Smooth muscle cell (in vitro differentiated cells): ENCODE data around the gene AP1S2. TPM values are rescaled to one million over a fixed set of nuclear protein-coding genes. Genes with fewer than 3 reads are reported as not detected.

ENCODE experiments used
- DNase-seq: peaks from one replicate; lab custom pipeline; 2025; ENCODE audit not compliant: unreplicated experiment; lab: John Stamatoyannopoulos, UW
- H2AFZ ChIP-seq: fragments of 200-600 bp; sonication (generic); 2 replicates; pipeline ENCODE4 v1.6.0; 2016; ENCODE audit warnings: antibody characterized with exemption, low read depth, mild to moderate bottlenecking
- H3F3A ChIP-seq: fragments of 200-600 bp; sonication (generic); 2 replicates; pipeline ENCODE4 v1.6.0; 2017; ENCODE audit warnings: antibody characterized with exemption, low read depth
- H3K27ac ChIP-seq: fragments of 200-600 bp; sonication (generic); 2 replicates; pipeline ENCODE4 v1.5.1; 2016; ENCODE audit warnings: low read depth, mild to moderate bottlenecking
- H3K27me3 ChIP-seq: fragments of 200-600 bp; sonication (generic); 2 replicates; pipeline ENCODE4 v1.6.1; 2016; ENCODE audit warnings: low read depth, mild to moderate bottlenecking
- H3K36me3 ChIP-seq: fragments of 200-600 bp; sonication (generic); 2 replicates; pipeline ENCODE4 v1.5.1; 2016; ENCODE audit warnings: low read depth
- H3K4me1 ChIP-seq: fragments of 200-600 bp; sonication (generic); 2 replicates; pipeline ENCODE4 v1.5.1; 2016; ENCODE audit warnings: low read depth
- H3K4me2 ChIP-seq: fragments of 200-600 bp; sonication (generic); 2 replicates; pipeline ENCODE4 v1.6.0; 2016; ENCODE audit warnings: mild to moderate bottlenecking
- H3K4me3 ChIP-seq: fragments of 200-600 bp; sonication (generic); 2 replicates; pipeline ENCODE4 v1.5.1; 2016; ENCODE audit warnings: mild to moderate bottlenecking
- H3K79me2 ChIP-seq: fragments of 200-600 bp; sonication (generic); 2 replicates; pipeline ENCODE4 v1.6.0; 2016; ENCODE audit warnings: low read depth, mild to moderate bottlenecking
- H3K9ac ChIP-seq: fragments of 200-600 bp; sonication (generic); 2 replicates; pipeline ENCODE4 v1.6.0; 2016; ENCODE audit warnings: low read depth
- H3K9me3 ChIP-seq: fragments of 200-600 bp; sonication (generic); replicated peaks from 2 replicates; pipeline ENCODE4 v1.5.1; 2016; ENCODE audit warnings: low read depth
- H4K20me1 ChIP-seq: fragments of 200-600 bp; sonication (generic); 2 replicates; pipeline ENCODE4 v1.6.0; 2016; ENCODE audit warnings: low read depth
- CTCF ChIP-seq: fragments of 200-600 bp; sonication (generic); IDR thresholded peaks from 2 replicates; pipeline ENCODE4 v1.5.1; 2017; ENCODE audit warnings: borderline replicate concordance, mild to moderate bottlenecking, antibody characterized with exemption; ENCODE audit not compliant: insufficient read depth, poor library complexity, severe bottlenecking
- WGBS: methylation state at CpG from one replicate; pipeline ENCODE4 v1.1.7; 2016; ENCODE audit warnings: low lambda C conversion rate; 5-methylcytosine and 5-hydroxymethylcytosine counted together
- polyA plus RNA-seq: library from polyadenylated mRNA; unstranded; fragments of >200 nt; fragmentation: Nextera tagmentation; extraction: Ambion mirVana; gene quantifications from 2 replicates; pipeline ENCODE4 v1.2.1, GENCODE V29; 2016
- total RNA-seq: library from RNA; depleted of rRNA; stranded (reverse); fragments of >200 nt; gene quantifications from 2 replicates; pipeline ENCODE4 v1.2.3, GENCODE V29; 2014

AP1S2 gene
- total RNA-seq (162 and 233 TPM in 2 replicates), polyA plus RNA-seq (86.7 and 120 TPM in 2 replicates)

DNA sequence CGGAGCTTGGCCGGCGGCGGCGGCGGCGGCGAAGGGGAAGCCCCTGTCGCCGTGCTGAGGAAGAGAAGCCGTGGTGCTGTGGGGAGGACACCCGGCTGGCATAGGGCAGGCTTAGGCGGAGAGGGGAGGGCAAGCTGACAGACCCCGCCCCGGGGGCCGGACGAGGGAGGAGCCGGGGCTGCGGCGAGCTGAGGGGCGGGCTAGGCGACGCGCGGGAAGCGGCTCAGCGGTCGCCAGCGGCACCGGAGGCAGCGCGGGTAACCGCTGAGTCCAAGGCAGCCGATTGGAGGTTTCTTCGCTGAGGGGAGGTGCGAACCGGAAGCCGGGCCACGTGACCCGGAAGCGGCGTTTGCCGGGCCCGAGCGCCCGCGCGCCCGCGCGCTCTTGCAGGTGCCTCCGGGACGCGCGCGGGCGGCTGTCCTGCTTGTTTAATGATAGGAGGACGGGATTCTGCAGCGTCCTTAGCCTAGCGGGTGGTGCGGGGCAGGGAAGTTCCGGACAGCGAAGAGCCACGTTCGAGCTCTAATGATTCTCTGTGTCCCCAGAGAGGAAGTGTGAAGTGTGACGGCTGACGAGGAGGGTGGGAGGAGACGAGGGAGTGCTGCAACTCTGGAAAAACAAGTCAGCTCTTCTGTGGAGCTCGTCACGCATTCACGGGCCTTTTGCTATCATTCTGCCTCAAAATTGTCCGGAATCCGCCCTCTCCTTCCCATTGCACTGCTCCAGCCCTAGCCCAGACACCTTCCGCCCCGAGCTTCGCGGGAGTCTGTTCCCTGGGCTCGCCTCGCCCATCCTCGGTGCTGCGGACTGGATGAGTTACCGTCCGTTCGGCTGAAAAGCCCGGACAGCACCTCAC, at the start of gene AP1S2:
AP1S2 (minus strand) TSS at position 102 of the 856 bp plus-strand sequence. CDS start 2,289 bp downstream, outside the sequence.
- peak within 1 kb of the TSS; percentile 74 for H3K4me3 ChIP-seq
- H3K4me2 ChIP-seq: peak within 1 kb of the TSS; percentile 89
- peak within 1 kb of the TSS; percentile 72 for H3K27ac ChIP-seq
- H3K36me3 ChIP-seq: no peaks in the 10 kb centered on the region
- H4K20me1 ChIP-seq: peaks cover 14% of the 10 kb centered on the region
- no peaks in the 10 kb centered on the region for H3K27me3 ChIP-seq
- H3K4me1 ChIP-seq: peaks cover 36% of the 10 kb centered on the region
- H3F3A ChIP-seq: peaks cover 6% of the 10 kb centered on the region
- WGBS: under 1% methylated on average over 57 of the region's 85 CpGs
- peak within 1 kb of the TSS; percentile 97 for H2AFZ ChIP-seq
- H3K9me3 ChIP-seq: no peaks in the 10 kb centered on the region
- no peak for TF ChIP-seq CTCF
- peaks cover 44% of the 10 kb centered on the region for H3K79me2 ChIP-seq
- H3K9ac ChIP-seq: peak within 1 kb of the TSS; percentile 72
- peak; percentile 88 for DNase-seq

- H3K79me2 ChIP-seq: no peaks in the 10 kb centered on the region
- no peaks in the 10 kb centered on the region for H4K20me1 ChIP-seq
- no peaks in the 10 kb centered on the region for H3F3A ChIP-seq
- no peak for DNase-seq
- H3K4me2 ChIP-seq: no peak overlapping the region
- H3K27me3 ChIP-seq: no peaks in the 10 kb centered on the region
- TF ChIP-seq CTCF: no peak
- no peak overlapping the region for H3K27ac ChIP-seq
- WGBS: 84% methylated on average over 5 of the region's 5 CpGs
- H3K4me3 ChIP-seq: no peak overlapping the region
- no peaks in the 10 kb centered on the region for H3K9me3 ChIP-seq
- H3K9ac ChIP-seq: no peak overlapping the region
- H3K4me1 ChIP-seq: peaks cover under 1% of the 10 kb centered on the region
- H3K36me3 ChIP-seq: no peaks in the 10 kb centered on the region
- H2AFZ ChIP-seq: no peak overlapping the region
Observed at GRCh38 chrX:15903186-15903681, 48.6 kb upstream of the AP1S2 start.

GRCh38 chrX:15895334-15895733, 40.7 kb upstream of the AP1S2 start:
- no peak overlapping the region for H3K9ac ChIP-seq
- no peak for DNase-seq
- no peak overlapping the region for H2AFZ ChIP-seq
- no peaks in the 10 kb centered on the region for H3K9me3 ChIP-seq
- no peak overlapping the region for H3K4me3 ChIP-seq
- H3K27me3 ChIP-seq: no peaks in the 10 kb centered on the region
- H3K4me1 ChIP-seq: no peaks in the 10 kb centered on the region
- H3K36me3 ChIP-seq: no peaks in the 10 kb centered on the region
- H3K79me2 ChIP-seq: no peaks in the 10 kb centered on the region
- H3K4me2 ChIP-seq: no peak overlapping the region
- H3K27ac ChIP-seq: no peak overlapping the region
- TF ChIP-seq CTCF: no peak
- WGBS: 95% methylated on average over 4 of the region's 4 CpGs
- H3F3A ChIP-seq: no peaks in the 10 kb centered on the region
- H4K20me1 ChIP-seq: no peaks in the 10 kb centered on the region

DNA sequence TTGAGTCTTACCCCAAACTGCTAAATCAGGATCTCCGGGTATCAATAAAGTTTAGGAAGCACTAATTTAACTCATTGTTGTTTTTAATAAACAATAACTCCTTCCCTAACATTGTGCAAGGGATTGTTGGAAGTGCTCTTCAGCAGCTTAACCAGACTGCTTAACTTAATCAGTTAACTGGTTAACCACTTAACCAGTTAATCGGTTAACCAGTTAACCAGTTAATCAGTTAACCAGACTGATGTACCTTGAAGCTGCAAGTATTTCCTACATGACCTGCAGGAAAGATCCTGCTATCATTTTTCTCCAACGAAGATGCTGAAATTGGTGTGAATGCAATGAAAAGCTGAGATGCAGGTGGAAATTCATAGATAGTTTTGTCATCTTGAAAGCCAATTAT, 40.1 kb upstream of the AP1S2 start:
- WGBS: 92% methylated on average over 3 of the region's 3 CpGs
- no peak overlapping the region for H3K4me3 ChIP-seq
- H3K9ac ChIP-seq: no peak overlapping the region
- no peak overlapping the region for H2AFZ ChIP-seq
- no peaks in the 10 kb centered on the region for H4K20me1 ChIP-seq
- no peaks in the 10 kb centered on the region for H3K4me1 ChIP-seq
- H3K27ac ChIP-seq: no peak overlapping the region
- TF ChIP-seq CTCF: no peak
- no peak overlapping the region for H3K4me2 ChIP-seq
- no peaks in the 10 kb centered on the region for H3K36me3 ChIP-seq
- no peaks in the 10 kb centered on the region for H3K27me3 ChIP-seq
- DNase-seq: no peak
- H3K79me2 ChIP-seq: no peaks in the 10 kb centered on the region
- H3F3A ChIP-seq: no peaks in the 10 kb centered on the region
- H3K9me3 ChIP-seq: no peaks in the 10 kb centered on the region
